GM18868 (cell line): ENCODE measurements around the gene GPR32.
"Not testable (repeated sequence)": the region's sequence is repeated elsewhere in the genome, so short reads cannot be mapped to it uniquely, and the experiment has no call there.

Experiments
- ATAC-seq: cut with Tn5 transposase; IDR thresholded peaks from one replicate; pipeline ENCODE4 v1.9.1; 2021; ENCODE audit warnings: mild to moderate bottlenecking, moderate library complexity; ENCODE audit not compliant: unreplicated experiment

Gene GPR32

DNA sequence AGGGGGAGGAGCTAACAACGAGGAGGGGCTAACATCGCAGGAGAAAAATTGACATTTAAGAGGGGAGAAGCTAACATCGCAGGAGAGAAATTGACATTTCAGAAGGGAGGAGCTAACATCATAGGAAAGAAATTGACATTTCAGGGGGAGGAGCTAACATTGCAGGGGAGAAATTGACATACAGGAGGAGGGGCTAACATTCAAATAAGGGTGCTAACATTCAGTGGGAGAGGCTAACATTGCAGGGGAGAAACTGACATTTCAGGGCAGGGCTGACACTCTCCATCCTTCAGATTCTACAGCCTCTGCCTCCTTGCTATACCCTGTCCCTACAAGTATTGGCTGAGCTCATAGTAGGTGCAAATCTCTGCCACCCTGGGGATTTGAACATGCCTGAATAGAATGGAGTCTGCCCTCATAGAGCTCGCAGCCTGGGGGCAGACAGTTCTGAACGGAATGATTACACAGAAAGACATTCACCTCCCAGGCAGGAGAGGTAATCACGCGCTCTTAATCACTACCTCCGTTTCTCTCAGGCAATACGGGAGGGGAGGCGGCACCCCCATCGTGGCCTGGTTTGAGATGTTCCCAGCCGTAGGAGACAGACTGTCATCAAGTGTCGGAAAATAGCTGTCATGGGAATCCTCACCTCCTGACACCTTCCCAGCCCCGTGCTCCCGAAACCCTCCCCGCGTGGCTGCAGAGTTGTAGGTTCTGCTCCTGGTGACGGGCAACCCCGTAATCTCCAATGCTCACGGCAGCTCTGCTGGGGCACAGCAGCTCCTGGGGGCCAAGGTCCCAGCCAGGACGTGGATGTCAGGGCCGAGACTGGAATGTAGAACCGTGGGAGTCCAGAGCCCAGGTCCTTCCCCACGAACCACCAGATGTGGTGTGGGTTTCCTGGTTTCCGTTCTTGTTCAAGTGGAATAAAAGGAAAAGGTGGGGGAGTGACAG lies 9.5 kb downstream of the GPR32 start:
- no peak for ATAC-seq

DNA sequence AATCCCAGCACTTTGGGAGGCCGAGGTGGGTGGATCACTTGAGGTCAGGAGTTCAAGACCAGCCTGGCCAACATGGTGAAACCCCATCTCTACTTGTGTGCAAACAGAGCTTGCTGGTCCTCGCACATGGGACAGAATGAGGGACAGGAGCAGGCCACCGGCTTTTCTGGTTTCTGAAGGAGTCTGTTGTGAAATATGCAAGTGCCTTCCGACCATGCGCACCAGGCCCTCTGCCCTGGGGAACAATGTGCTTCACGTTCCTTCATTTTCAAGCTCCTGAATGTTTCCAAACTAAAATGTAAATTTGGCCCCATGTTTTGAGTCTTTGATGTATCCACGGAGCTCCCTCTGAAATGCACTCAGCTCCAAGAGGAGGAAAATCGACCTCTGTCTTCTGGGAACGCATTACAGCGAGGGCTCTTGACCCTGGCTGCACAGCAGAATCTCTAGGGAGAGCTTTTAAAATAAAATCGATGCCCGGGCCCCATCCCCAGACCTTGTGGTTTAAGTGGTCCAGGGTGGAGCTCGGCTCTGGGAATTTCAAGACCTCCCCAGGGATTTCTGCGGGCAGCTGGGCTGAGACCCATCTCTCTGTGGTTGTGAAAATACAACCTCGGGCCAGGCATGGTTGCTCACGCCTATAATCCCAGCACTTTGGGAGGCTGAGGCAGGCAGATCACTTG lies 10.6 kb downstream of the GPR32 start:
- no peak for ATAC-seq

DNA sequence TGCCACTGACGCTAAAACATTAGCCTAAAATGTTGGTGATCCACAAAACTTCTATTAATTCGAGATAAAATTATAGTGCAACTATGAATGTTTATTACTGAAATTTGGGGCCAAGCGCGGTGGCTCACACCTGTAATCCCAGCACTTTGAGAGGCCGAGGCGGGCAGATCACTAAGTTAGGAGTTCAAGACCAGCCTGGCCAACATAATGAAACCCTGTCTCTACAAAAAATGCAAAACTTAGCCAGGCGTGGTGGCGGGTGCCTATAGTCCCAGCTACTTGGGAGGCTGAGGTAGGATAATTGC lies 13.5 kb downstream of the GPR32 start:
- ATAC-seq: not testable (repeated sequence)

DNA sequence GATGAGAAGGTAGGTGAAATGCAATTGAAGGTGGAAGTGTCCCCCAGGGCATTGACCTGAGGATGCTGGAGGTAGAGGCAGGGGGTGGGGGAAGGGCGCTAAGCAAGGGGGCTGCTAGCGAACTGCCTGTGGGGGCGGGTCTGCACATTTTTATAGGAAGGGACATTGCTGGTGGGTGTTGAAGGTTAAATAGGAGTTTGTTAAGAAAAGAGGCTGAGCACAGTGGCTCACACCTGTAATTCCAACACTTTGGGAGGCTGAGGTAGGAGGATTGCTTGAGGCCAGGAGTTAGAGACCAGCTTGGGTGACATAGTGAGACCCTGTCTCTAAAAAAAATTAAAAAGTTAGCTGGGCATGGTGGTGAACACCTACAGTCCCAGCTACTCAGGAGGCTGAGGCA lies 14.4 kb downstream of the GPR32 start:
- no peak for ATAC-seq

DNA sequence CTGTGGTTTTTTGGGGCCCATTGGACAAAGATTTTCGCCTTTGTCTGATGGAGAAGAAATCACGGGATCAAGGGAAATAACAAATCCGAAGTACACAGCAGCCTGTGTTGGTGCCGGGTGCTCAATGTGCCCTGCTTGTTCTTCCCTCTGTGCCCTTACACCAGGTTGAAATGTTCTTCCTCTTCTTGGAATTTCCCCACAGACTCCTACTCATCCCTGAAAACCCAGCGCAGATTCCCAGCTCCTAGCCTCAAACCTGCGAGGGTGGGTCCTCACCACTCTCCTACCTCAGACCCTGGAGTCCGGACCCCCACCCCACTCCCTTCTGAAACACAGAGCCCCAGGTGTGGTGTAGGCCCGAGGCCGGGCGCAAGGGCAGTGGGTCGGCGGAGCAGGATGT lies 15.1 kb downstream of the GPR32 start:
- ATAC-seq: no peak

DNA sequence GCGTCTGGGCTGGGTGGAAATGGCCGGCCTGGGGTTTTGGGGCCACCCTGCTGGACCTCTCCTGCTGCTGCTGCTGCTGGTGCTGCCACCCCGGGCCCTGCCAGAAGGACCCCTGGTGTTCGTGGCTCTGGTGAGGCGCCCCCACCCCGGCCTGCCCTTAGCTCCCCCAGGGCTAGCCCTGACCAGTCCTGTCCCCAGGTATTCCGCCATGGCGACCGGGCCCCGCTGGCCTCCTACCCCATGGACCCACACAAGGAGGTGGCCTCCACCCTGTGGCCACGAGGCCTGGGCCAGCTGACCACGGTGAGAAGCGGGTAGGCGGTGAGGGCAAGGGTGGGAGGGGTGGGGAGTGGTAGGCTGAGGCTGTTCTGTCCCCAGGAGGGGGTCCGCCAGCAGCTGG lies 20.1 kb downstream of the GPR32 start, which contains the start of gene ACP4:
Gene ACP4, plus strand, starts transcription at position 20 of the 400 bp plus-strand sequence. Its CDS starts 0 bp downstream, at position 20.
- ATAC-seq: no peak

DNA sequence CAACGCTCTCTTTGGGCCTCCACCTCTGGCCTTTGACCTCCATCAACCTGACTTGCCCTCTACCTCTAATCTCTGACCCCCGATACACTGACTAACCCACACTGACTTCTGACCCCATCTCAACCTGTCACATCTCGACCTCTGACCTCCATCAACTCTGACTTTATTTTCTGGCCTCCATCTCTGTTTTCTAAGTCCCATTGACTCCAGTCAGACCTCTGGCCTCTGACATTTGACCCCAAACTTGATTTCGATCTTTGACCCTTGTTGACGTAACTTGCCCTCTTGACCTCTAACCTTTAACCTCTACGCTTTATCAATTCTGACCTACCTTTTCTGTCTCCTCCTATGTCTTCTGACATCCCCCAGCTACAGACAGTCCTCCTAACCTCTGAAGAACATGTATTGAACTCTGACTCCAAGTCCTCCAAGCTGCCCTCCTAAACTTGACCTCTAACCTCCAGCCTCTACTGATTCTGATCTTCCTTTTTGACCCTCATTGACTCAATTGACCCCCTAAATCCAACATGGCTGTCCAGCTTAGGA lies 20.7 kb downstream of the GPR32 start:
- ATAC-seq: no peak

DNA sequence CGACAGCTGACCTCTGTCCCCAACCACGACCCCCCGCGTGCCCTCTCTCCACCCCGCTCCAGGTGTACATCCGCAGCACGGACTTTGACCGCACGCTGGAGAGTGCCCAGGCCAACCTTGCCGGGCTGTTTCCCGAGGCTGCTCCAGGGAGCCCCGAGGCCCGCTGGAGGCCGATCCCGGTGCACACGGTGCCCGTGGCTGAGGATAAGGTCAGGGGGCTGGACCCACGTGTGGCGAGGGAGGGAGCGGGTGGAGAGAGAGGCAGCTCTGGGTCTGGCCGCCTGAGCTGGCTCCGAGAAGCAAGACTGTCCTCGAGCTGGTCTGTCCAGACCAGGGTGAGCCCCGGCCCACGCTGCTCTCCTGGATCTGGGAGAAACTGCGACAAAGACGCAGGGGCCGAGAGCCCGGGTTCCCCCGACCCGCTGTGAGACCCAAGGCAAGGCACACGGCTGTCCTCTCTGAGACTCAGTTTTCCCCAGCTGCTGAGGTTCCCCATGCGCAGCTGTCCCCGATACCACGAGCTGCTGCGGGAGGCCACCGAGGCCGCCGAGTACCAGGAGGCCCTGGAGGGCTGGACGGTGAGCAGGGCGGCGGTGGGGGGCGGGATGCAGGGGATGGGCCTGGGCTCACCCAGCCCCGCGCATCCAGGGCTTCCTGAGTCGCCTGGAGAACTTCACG lies 21.5 kb downstream of the GPR32 start:
- no peak for ATAC-seq

DNA sequence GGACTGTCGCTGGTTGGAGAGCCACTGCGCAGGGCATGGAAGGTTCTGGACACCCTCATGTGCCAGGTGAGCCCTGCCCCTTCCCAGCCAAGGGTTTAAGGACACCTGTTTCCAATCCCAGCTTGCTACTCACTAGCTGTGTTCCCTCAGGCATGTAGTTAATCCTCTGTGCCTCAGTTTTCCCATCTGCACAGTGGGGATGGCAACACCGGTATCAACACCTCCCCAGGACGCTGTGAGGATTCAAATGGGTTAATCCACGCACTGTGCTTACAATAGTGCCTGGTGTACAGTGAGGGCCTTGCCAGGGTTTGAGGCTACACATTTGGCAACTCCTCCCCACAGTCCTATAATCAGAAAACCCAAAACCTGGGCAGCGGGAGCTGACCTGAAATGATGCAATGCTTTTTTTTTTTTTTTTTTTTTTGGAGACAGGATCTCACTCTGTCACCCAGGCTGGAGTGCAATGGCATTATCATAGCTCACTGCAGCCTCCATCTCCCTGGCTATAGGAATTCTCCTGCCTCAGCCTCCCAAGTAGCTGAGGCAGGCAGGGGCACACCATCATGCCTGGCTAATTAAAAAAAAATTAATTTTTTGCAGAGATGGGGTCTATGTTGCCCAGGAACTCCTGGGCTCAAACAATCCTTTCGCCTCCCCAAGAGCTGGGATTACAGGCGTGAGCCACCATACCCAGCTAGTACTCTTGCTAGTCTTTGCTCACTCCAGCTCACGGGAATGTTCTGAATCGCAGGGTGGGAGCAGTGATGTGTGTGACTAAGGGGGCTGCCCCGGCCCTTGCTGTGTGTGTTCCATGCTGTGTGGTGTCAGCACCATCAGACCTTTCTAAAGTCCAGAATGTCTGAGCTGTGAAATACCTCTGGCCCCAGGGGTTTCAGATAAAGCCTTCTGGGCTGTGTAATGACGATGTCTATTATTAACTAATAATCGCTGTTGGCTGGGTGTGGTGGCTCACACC lies 22.3 kb downstream of the GPR32 start:
- ATAC-seq: no peak

DNA sequence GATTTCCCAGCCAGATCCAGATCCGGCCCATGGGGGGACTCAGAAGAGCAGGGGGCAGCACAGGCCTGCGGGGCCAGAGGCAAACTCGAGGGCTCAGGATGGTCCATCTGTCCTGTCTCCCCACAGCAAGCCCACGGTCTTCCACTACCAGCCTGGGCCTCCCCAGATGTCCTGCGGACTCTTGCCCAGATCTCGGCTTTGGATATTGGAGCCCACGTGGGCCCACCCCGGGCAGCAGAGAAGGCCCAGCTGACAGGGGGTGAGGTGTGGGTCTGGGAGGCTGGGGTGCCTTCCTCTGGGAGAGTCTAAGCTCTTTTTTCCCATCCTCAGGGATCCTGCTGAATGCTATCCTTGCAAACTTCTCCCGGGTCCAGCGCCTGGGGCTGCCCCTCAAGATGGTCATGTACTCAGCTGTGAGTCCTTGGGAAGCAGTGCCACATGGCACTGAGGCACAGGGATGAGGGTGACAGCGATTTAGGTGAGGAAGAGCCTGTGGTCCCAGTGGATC lies 23.3 kb downstream of the GPR32 start:
- ATAC-seq: no peak

DNA sequence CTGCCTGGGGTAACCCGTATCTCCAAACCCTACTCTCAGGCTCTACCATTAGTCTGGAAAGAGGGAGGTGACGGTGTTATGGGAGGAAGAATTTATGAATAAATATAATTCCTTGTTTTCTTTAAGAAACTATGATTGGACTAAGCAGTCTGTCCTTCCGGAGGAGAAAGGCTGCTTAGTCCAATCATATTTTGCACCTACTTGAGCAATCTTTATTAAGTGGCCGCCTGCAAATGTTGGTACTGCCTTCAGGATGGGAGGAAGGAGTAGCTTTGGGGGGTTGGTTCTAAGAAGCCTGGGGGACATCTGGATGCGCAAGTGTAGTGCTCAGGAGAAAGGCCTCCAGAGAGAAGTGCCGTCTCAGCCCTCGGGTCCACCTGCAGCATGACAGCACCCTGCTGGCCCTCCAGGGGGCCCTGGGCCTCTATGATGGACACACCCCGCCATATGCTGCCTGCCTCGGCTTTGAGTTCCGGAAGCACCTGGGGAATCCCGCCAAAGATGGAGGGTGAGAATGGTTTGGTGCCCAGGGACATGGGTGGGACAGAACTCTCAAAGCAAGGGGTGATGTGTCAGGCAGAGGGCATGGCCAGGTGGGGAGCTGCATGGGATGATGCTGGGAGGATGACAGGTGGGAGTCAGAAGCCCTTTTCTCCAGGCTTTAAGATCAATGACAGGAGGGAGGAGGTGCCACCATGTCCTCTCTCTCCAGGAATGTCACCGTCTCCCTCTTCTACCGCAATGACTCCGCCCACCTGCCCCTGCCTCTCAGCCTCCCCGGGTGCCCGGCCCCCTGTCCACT lies 24.0 kb downstream of the GPR32 start:
- ATAC-seq: no peak

DNA sequence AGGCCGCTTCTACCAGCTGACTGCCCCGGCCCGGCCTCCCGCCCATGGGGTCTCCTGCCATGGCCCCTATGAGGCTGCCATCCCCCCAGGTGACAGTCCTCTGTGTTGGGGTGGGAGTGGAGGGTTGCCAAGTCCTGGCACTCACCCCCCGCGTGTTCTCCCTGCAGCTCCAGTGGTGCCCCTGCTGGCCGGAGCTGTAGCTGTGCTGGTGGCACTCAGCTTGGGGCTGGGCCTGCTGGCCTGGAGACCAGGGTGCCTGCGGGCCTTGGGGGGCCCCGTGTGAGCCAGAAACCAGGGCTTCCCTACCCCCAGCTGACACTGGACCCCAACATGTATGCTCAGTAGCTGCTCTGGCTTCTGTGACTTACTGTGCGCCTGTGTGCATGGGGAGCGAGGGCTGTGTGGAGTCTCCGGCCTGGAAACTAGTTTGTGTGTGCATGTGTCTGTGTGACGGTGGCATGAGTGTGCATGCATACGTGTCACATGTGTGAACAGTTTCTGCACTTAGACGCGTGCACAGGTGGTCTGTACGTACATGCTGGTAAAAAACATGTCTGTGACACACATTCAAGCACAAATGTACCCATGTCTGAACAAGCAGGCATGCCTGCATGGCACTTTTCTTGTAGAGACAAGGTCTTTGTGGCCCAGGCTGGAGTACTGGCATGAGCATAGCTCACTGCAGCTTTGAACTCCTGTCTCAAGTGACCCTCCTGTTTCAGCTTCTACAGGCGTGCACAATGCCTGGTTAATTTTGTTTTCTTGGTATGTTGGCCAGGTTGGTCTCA lies 24.8 kb downstream of the GPR32 start:
- no peak for ATAC-seq

DNA sequence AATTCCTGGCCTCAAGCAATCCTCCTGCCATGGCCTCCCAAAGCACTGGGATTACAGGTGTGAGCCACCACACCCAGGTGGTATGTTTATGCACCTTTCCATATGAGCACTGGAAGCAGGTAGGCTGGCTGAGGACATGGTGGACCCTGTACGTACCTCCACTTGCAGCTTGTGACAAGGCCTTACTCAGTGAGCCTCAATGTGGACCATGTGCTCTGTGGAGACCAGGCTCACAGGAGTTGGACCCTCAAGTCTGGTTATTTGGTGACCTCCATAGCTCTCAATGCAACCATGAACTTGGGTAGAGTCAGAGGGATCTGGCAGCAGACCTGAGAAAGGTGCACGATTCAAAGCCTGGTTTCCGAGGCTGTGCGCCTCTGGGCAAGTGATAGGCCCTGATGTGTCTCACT lies 25.4 kb downstream of the GPR32 start:
- no peak for ATAC-seq

DNA sequence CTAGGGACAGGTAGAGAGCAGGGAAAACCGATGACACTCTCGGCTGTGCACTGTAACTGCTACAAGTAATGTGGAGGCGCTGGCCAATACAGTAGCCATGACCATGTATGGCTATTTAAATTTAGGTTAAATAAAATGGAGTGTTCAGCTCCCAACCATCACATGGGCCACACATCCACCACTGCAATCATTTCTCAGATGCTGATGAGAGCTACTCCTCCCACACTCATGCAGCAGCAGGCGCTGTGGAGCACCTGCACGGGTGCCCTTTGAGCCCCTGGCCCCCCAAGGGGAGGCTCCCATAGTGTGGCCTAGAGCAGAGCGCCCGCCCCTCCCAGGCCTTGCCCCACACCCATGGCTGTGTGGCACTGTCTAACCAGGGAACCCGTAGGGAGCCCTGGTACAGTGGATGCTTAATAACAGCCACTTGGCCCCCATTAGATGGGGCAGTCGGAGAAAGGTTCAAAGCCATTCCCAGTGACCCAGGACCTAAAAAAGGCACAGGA lies 25.9 kb downstream of the GPR32 start:
- no peak for ATAC-seq

DNA sequence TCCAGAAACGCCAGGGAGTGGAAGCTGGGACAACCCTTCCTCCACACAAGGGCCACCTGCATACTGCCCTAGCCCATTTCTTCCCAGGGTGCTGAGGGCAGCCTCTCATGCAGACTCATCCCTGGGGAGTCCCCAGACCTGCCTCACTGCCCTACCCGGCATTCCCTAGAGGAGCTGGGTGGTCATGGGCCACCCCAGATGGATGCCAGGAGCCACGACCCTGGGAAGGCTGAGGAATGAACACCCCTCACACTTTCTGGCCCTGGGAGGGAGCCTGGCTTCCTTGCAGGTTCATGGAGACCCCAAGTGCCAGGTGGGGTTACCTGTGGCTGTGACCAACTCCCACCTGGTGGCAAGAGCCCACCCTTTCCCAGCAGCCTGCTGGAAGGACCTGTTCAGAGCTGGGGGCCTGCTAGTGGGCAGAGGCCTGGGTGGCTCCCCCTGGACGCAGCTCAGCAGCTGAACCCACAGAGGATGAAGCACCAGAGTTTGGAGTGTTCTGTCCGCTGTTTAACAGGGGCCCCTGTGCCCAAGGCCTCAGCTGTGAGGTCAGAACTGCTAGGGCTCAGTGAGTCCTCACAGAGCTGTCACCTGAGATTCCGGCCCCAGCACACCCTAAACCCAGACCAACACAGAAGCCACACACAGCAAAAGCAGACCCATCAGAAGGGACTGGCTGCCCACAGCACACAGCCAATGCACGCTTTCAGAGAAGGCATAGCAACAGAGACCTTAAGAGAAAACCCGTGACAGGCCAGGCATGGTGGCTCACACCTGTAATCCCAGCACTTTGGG lies 26.6 kb downstream of the GPR32 start:
- no peak for ATAC-seq

DNA sequence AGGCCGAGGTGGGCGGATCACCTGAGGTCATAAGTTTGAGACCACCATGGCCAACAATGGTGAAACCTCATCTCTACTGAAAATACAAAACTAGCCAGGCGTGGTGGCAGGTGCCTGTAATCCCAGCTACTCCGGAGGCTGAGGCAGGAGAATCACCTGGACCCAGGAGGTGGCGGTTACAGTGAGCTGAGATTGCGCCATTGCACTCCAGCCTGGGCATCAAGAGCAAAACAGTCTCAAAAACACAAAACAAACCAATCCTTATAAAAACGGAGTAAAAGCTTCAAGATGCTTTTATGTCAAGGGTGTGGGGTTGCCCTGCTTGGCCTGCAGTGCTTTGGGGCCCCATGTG lies 27.1 kb downstream of the GPR32 start:
- no peak for ATAC-seq
